ENCODE measurements around the gene RACGAP1.

RACGAP1 gene, protein sequence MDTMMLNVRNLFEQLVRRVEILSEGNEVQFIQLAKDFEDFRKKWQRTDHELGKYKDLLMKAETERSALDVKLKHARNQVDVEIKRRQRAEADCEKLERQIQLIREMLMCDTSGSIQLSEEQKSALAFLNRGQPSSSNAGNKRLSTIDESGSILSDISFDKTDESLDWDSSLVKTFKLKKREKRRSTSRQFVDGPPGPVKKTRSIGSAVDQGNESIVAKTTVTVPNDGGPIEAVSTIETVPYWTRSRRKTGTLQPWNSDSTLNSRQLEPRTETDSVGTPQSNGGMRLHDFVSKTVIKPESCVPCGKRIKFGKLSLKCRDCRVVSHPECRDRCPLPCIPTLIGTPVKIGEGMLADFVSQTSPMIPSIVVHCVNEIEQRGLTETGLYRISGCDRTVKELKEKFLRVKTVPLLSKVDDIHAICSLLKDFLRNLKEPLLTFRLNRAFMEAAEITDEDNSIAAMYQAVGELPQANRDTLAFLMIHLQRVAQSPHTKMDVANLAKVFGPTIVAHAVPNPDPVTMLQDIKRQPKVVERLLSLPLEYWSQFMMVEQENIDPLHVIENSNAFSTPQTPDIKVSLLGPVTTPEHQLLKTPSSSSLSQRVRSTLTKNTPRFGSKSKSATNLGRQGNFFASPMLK
- total RNA-seq: 8.8 to 36.3 (median 22.9) reads per million in 9 experiments

DNA sequence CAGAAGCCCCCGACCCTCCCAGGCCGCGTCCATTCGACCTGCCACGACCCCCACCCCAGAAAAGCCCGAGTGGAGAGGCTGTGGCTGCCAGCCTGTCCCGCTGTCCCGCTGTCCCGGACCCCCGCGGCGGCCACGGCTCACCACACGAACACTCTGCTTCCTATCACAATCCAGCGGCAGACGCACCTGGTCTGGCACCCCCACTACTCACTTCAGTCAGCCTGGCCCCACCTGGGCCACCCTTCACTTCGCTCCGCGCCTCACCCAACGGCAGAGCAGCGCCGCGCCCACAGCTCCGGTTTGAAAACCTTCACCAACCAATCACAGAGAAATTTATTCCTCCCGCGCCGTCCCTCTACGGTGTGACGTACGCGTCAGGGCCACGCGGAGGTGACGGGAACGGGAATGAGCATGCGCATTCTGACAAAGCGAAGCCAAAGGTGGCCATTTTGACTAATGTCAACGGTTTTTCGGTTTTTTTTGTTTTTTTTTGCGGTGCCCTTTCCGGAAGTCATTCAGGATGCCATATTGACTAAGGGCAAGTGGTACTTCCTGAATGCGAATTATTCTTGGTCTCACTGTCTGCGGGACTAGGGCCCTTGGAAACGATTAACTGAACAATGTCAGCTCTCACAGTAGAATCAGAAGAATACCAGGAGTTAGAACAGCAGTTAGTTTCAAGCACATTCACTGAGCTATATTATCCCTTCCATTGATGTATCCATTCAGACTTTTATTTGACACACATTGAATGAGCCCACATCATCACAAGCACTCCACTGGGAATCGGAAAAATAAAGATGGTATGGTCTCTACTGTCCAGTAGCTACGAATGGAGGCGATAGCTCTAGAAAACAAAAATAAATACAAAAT is at the start of gene RACGAP1:
RACGAP1 (minus strand) TSS at position 308 of the 873 bp plus-strand sequence. CDS start 8,779 bp downstream, outside the sequence.
- DNase-seq (peak; percentile 95 to 97 (median 96)), ATAC-seq (replicated peaks) (peak; percentile 97)
- H3K9me3 Mint-ChIP-seq: peaks cover 3 to 6% of the 10 kb centered on the region in 2 donors
- peaks cover 13 to 21% of the 10 kb centered on the region in 2 donors for H3K4me1 Mint-ChIP-seq (ENCODE audit: low read depth in 2 of 2)
- H3K27me3 Mint-ChIP-seq: peaks cover 0 to 12% of the 10 kb centered on the region in 2 donors
- peak within 1 kb of the TSS; percentile 88 to 95 for H3K4me3 Mint-ChIP-seq
- peaks cover 2% of the 10 kb centered on the region for H3K36me3 Mint-ChIP-seq (ENCODE audit: insufficient read depth)
- H3K27ac Mint-ChIP-seq: peak within 1 kb of the TSS; percentile 57 to 91

DNA sequence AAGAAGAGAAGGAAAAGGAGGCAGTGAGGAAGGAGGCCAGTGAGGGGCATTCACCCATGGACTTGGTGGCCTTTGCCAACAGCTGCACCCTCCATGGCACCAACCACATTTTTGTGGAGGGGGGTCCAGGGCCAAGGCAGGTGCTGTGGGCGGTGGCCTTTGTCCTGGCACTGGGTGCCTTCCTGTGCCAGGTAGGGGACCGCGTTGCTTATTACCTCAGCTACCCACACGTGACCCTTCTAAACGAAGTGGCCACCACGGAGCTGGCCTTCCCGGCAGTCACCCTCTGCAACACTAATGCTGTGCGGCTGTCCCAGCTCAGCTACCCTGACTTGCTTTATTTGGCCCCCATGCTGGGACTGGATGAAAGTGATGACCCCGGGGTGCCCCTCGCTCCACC is 48.4 kb upstream of the RACGAP1 start:
- Mint-ChIP-seq H3K9me3 (no peaks in the 10 kb centered on the region), H3K27ac (no peak overlapping the region), H3K27me3 (peaks cover 5 to 26% of the 10 kb centered on the region in 2 donors), H3K4me3 (no peak overlapping the region), H3K4me1 (ENCODE audit: low read depth in 2 of 2) (peaks cover 4 to 9% of the 10 kb centered on the region in 2 donors), H3K36me3 (ENCODE audit: insufficient read depth) (peaks cover 2% of the 10 kb centered on the region)
- DNase-seq (no peak), ATAC-seq (replicated peaks) (no peak)

DNA sequence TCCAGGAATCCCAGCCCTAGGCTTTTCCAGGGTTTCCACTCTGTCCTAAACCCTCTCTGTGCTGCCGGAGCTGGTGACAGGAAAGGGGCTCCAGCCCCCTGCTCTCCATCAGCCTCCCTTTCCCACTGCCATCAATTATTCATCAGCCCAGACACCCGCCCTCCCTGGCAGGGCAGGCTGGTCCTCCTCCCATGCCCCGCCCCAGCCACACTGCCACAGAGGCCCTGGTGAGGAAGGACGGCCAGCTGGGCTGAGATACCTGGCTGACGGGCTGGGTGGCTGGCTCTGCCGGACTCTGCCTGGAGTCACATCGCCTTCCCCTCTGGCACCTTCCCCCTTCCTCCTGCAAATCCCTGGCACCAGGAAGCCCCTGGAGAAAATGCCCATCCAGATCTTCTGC is 47.9 kb upstream of the RACGAP1 start:
- H3K4me1 Mint-ChIP-seq (ENCODE audit: low read depth in 2 of 2): peaks cover 4 to 9% of the 10 kb centered on the region in 2 donors
- ATAC-seq (replicated peaks): no peak
- peaks cover 2% of the 10 kb centered on the region for H3K36me3 Mint-ChIP-seq (ENCODE audit: insufficient read depth)
- H3K4me3 Mint-ChIP-seq: no peak overlapping the region
- no peaks in the 10 kb centered on the region for H3K9me3 Mint-ChIP-seq
- H3K27ac Mint-ChIP-seq: no peak overlapping the region
- peaks cover 5 to 21% of the 10 kb centered on the region in 2 donors for H3K27me3 Mint-ChIP-seq
- no peak for DNase-seq

DNA sequence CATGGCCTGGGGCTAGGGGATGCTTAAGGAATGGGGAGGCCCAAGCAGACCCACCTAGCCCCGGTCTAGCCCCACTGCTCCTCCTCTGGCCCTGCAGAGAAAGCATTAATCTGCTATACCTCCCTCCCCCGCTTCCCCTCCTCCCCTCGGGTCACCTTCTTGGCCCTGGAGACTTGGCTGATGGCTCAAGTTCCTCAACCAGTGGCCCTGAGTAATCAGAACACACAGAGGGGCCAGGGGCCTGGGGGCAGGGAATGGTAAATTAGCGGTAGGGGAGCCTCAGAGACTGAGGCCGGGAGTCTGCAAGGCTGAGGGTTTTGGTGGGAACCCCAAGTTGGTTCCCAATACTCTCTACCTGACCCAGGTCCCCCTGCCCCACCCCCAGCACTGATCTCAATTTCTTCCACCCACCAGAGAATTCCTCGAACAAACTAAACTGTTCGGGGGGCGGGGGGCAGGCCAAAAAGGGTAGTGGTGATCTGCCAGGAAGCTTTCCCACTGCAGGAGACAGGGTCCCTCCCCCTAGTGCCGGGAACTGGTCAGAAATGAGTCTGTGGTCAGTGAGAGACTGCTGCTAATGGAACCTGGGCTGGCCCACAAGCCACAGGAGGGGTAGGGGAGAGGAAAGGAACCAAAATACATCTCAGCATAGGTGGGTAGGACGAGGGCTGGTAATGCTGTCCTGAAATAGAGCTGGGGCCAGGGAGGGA is 47.1 kb upstream of the RACGAP1 start:
- DNase-seq: no peak
- no peak for ATAC-seq (replicated peaks)
- Mint-ChIP-seq H3K36me3 (ENCODE audit: insufficient read depth) (peaks cover 2% of the 10 kb centered on the region), H3K4me3 (no peak overlapping the region), H3K27me3 (peaks cover 0 to 13% of the 10 kb centered on the region in 2 donors), H3K27ac (no peak overlapping the region), H3K9me3 (no peaks in the 10 kb centered on the region), H3K4me1 (ENCODE audit: low read depth in 2 of 2) (peaks cover 4 to 9% of the 10 kb centered on the region in 2 donors)

DNA sequence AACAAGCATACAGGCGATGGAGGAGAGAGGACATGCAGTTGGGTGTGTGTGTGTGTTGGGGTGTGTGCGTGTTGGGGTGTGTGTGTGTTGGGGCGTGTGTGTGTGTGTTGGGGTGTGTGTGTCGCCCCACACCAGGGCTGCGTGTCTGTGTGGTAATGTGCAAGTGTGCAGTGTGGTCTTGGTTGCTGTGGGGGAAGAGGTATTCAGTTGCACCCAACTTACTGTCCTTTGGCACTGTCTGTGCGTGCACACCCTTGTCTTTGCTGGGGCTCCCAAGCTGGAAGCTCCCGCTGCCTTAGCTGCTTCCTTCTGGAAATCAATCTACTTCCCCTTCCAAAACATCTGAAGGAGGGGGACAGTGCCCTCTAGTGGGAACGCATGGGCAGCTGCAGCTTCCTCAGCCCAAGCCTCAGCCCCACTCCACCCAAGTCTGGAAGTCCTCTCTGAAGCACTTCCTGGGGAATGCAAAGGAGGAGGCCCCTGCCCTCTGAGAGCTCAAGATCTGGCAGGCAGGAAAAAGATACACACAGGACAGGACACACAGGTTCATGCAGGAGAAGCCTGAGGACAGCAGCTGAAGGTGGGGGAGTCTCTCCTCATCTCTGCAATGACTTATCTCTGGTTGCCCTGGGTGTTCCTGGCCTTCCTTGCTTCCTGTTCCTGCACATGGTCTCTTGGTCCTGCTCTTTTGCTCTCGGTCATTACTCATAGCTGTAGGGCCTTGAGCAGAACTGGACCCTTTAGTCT is 45.2 kb upstream of the RACGAP1 start:
- peaks cover 2% of the 10 kb centered on the region for H3K36me3 Mint-ChIP-seq (ENCODE audit: insufficient read depth)
- DNase-seq (peak; percentile 56 to 59 (median 59)), ATAC-seq (replicated peaks) (peak; percentile 54)
- H3K4me3 Mint-ChIP-seq: peak overlapping the region in 1 of 2 donors; percentile 11
- no peak overlapping the region for H3K27ac Mint-ChIP-seq
- peaks cover 4 to 9% of the 10 kb centered on the region in 2 donors for H3K4me1 Mint-ChIP-seq (ENCODE audit: low read depth in 2 of 2)
- H3K9me3 Mint-ChIP-seq: no peaks in the 10 kb centered on the region
- H3K27me3 Mint-ChIP-seq: peaks cover 0 to 9% of the 10 kb centered on the region in 2 donors

DNA sequence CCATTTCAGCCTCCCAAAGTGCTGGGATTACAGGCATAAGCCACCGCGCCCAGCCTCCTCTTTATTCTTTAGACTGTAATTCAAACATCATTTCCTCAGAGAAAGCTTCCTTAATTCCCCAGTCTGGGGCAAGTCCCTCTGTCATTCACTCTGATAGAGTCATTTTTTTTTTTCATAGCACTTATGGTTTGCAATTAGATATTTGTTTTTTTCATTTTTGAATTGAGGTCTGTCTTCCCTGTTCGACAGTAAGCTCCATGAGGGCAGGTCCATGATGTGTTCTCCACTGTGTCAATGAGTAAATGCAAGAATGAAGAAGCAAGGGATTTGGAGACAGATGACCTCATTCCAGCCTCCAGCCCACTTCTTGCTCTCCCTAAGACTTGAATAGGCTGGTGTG is 44.2 kb upstream of the RACGAP1 start:
- peaks cover 0 to 6% of the 10 kb centered on the region in 2 donors for H3K4me1 Mint-ChIP-seq (ENCODE audit: low read depth in 2 of 2)
- no peak for ATAC-seq (replicated peaks)
- no peak overlapping the region for H3K27ac Mint-ChIP-seq
- H3K4me3 Mint-ChIP-seq: no peak overlapping the region
- DNase-seq: no peak
- no peaks in the 10 kb centered on the region for H3K9me3 Mint-ChIP-seq
- H3K27me3 Mint-ChIP-seq: peaks cover 0 to 2% of the 10 kb centered on the region in 2 donors
- peaks cover 2% of the 10 kb centered on the region for H3K36me3 Mint-ChIP-seq (ENCODE audit: insufficient read depth)

DNA sequence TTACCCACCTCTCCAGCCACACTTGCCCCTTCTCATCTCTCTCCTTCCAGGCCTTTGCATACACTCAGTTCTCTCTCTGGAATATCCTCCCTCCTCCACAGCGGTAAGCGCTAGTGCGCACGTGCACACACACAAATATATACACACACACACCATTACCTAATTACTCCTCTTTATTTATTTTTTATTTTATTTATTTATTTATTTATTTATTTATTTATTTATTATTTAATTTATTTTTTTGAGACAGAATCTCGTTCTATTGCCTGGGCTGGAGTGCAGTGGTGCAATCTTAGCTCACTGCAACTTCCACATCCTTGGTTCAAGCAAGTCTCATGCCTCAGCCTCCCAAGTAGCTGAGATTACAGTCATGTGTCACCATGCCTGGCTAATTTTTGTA is 43.8 kb upstream of the RACGAP1 start:
- Mint-ChIP-seq H3K9me3 (no peaks in the 10 kb centered on the region), H3K27ac (no peak overlapping the region), H3K4me1 (ENCODE audit: low read depth in 2 of 2) (peaks cover 0 to 6% of the 10 kb centered on the region in 2 donors), H3K4me3 (no peak overlapping the region), H3K27me3 (peaks cover 0 to 7% of the 10 kb centered on the region in 2 donors), H3K36me3 (ENCODE audit: insufficient read depth) (no peaks in the 10 kb centered on the region)
- no peak for DNase-seq
- no peak for ATAC-seq (replicated peaks)

DNA sequence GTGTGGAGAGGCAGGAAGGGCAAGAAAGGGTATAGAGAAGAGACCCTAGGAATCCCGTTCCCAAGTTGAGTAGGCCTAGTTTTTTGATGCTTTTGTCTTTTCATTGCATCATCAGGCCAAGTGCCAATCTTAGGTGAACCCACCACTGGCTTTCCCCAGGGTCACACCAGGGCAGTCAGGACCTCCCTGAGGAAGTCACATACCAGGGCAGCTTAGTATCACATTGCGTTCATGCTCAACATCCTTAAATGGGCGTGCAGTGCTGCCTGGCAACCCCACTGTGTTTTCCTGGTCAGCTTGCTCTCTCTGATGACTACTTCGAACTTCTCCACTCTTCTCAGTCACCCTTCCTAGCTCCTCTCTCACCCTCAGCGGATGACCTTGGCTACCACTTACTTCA is 41.1 kb upstream of the RACGAP1 start:
- H3K4me1 Mint-ChIP-seq (ENCODE audit: low read depth in 2 of 2): peaks cover 0 to 6% of the 10 kb centered on the region in 2 donors

DNA sequence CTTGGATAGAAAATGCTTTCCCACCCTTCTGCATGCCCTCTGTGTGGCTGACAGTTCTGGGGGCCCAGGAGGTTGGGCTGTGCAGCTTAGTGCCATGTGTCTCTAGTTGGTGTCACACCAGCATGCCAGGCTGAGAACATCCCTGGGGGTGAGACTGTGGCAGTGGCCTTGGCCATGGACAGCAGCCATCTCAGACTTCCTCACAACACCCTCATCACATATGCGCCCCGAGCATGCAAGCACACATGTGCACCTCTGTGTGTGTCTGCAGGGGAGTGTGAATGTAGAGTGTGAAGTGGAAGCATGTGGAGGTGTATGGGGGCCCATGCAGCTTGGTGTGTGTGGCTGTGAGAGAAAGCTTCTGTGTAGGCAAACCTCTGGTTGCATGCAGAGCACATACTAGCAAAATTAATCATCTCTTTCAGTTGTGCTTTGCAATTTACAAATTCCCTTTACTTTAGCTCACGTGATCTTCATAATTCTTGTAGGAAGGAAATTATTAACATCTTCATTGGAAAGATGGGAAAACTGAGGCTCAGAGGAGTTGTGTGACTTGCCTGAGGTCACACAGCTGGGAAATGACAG is 40.5 kb upstream of the RACGAP1 start:
- DNase-seq: no peak
- Mint-ChIP-seq H3K36me3 (ENCODE audit: insufficient read depth) (no peaks in the 10 kb centered on the region), H3K27me3 (peaks cover 20 to 38% of the 10 kb centered on the region in 2 donors), H3K27ac (no peak overlapping the region), H3K4me1 (ENCODE audit: low read depth in 2 of 2) (peaks cover 0 to 6% of the 10 kb centered on the region in 2 donors), H3K9me3 (no peaks in the 10 kb centered on the region), H3K4me3 (no peak overlapping the region)
- ATAC-seq (replicated peaks): no peak

More for the DNA sequence above, 41.1 kb upstream of the RACGAP1 start:
- peaks cover 14 to 32% of the 10 kb centered on the region in 2 donors for H3K27me3 Mint-ChIP-seq
- ATAC-seq (replicated peaks): peak; percentile 12
- no peak overlapping the region for H3K27ac Mint-ChIP-seq
- no peaks in the 10 kb centered on the region for H3K36me3 Mint-ChIP-seq (ENCODE audit: insufficient read depth)
- H3K4me3 Mint-ChIP-seq: no peak overlapping the region
- no peaks in the 10 kb centered on the region for H3K9me3 Mint-ChIP-seq
- DNase-seq: no peak

DNA sequence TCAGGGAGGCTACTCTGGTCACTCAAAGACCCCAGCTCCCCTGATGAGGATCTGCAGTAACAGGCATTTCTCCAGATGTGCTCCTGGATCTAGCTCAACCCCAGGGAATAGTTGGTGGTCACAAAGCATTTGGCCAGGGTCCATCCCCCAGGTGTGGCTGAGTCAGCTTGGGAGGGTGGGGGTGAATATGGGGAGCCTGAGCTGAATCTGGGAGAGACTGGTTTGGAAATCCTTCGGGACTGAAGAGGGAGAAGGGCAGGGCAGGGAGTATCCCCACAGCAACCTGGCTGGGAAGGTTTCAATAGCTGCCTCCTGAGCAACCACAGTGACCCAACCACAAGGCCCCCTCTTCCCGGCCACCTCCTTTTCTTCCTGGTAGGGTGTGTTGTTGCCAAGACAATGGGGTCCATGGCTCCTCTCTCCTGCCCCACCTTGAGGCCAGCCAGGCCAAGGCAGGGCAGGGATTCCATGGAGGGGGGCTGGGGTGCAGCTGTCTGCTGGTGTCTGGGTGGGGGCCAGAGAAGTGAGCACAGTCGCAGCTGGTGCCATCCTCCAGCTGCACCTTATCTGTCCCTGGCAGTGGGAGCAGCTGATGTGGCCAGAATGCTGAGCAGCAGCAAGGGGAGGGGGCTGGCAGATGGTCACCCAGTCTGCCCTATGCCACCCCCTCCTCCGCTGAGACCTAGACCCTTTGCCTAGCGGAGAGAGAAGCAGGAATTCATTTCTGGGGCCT is 37.6 kb upstream of the RACGAP1 start:
- peaks cover 6 to 8% of the 10 kb centered on the region in 2 donors for H3K4me1 Mint-ChIP-seq (ENCODE audit: low read depth in 2 of 2)
- peaks cover 39 to 66% of the 10 kb centered on the region in 2 donors for H3K27me3 Mint-ChIP-seq
- peaks cover 3% of the 10 kb centered on the region for H3K36me3 Mint-ChIP-seq (ENCODE audit: insufficient read depth)
- DNase-seq (no peak), ATAC-seq (replicated peaks) (no peak)
- H3K4me3 Mint-ChIP-seq: no peak overlapping the region
- H3K27ac Mint-ChIP-seq: no peak overlapping the region
- H3K9me3 Mint-ChIP-seq: no peaks in the 10 kb centered on the region

DNA sequence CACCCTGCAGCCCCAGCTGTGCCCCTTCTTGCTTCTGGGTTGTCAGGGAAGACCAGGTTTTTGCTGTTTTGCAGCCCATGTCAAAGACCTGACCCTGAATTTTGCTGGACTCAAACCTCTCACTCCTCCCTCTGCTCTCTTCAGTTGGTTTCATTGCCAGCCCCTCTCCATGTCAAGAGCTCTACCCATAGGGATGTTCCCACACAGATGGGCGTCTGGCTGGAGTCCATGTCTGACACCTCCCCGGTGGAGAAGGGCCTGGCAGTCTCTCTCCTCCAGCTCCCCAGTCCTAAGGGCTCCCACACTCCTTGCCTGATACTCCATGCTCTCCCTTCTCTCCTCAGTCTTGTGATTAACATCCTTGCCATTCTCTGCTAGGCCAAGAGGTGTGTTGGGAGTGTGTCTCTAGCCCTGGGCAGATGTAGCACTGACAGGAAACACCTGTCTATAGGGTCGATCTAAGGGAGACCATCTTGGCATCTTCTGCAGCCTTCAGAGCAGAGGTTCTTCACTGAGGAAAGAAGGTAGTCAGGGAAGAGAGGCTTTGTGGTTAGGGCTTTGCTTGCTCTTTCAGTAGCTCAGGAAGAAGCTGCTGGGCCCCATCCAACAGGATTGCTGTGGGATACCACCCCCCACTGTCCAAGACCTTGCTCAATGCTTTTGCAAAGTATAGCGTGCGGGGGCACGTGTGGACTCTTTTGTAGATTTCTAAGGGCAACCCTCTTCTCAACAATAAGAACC is 36.8 kb upstream of the RACGAP1 start:
- no peak for DNase-seq
- peaks cover 8 to 9% of the 10 kb centered on the region in 2 donors for H3K4me1 Mint-ChIP-seq (ENCODE audit: low read depth in 2 of 2)
- H3K27me3 Mint-ChIP-seq: peaks cover 41 to 70% of the 10 kb centered on the region in 2 donors
- H3K36me3 Mint-ChIP-seq (ENCODE audit: insufficient read depth): peaks cover 3% of the 10 kb centered on the region
- no peak overlapping the region for H3K4me3 Mint-ChIP-seq
- ATAC-seq (replicated peaks): no peak
- H3K27ac Mint-ChIP-seq: no peak overlapping the region
- no peaks in the 10 kb centered on the region for H3K9me3 Mint-ChIP-seq

Data from effector memory CD8-positive, alpha-beta T cell (primary cell).